Liver (tissue), 9 donors: ENCODE data around the gene BACH1. TPM values are rescaled to one million over a fixed set of nuclear protein-coding genes. Genes with fewer than 3 reads are reported as not detected.

Experiments
- DNase-seq: peaks from one replicate; pipeline ENCODE4 v3.0.0-alpha.2; 2017; ENCODE audit warnings: low spot score
- H3K27ac ChIP-seq, 2 donors: one replicate each; pipeline ENCODE4 v1.7.0; 2013; ENCODE audit warnings: inconsistent platforms in 2 of 2, low read length in 2 of 2, control low read depth in 1 of 2, low read depth in 1 of 2, mild to moderate bottlenecking in 1 of 2
- H3K27me3 ChIP-seq, 4 donors: one replicate each; pipeline versions ENCODE4 v1.6.1 to v1.7.0; 2013; ENCODE audit warnings: low read length in 3 of 4, inconsistent platforms in 1 of 4, mild to moderate bottlenecking in 1 of 4, moderate library complexity in 1 of 4; ENCODE audit not compliant: control insufficient read depth in 4 of 4, insufficient read depth in 4 of 4
- H3K36me3 ChIP-seq, 4 donors: one replicate each; pipeline versions ENCODE4 v1.6.1 to v1.7.0; 2013; ENCODE audit warnings: low read length in 3 of 4, mild to moderate bottlenecking in 3 of 4, low read depth in 1 of 4, moderate library complexity in 1 of 4; ENCODE audit not compliant: control insufficient read depth in 4 of 4, insufficient read depth in 3 of 4
- H3K4me1 ChIP-seq, 4 donors: one replicate each; pipeline versions ENCODE4 v1.6.1 to v1.7.0; 2013; ENCODE audit warnings: low read length in 3 of 4, mild to moderate bottlenecking in 3 of 4, moderate library complexity in 1 of 4; ENCODE audit not compliant: control insufficient read depth in 4 of 4, insufficient read depth in 4 of 4
- H3K4me3 ChIP-seq, 3 donors: one replicate each; pipeline versions ENCODE4 v1.6.1 to v1.7.0; 2013; ENCODE audit warnings: low read length in 3 of 3, control low read depth in 1 of 3, low read depth in 1 of 3, mild to moderate bottlenecking in 1 of 3
- H3K9ac ChIP-seq, 2 donors: one replicate each; pipeline ENCODE4 v1.7.0; 2013; ENCODE audit warnings: low read length in 2 of 2, mild to moderate bottlenecking in 2 of 2, moderate library complexity in 2 of 2, control low read depth in 1 of 2, low read depth in 1 of 2
- H3K9me3 ChIP-seq, 4 donors: one replicate each; pipeline versions ENCODE4 v1.6.1 to v1.7.0; 2013; ENCODE audit warnings: low read length in 3 of 4; ENCODE audit not compliant: control insufficient read depth in 4 of 4
- EGR1 ChIP-seq, 2 donors: IDR thresholded peaks; 2 replicates each; pipeline ENCODE4 v1.6.1; 2016 to 2018; ENCODE audit warnings: antibody characterized with exemption in 2 of 2, low read depth in 2 of 2
- FOXA1 ChIP-seq: IDR thresholded peaks from 2 replicates; pipeline ENCODE4 v1.6.1; 2016; ENCODE audit warnings: antibody characterized with exemption
- FOXA2 ChIP-seq: IDR thresholded peaks from 2 replicates; pipeline ENCODE4 v1.6.1; 2016; ENCODE audit warnings: antibody characterized with exemption
- GABPA ChIP-seq, 2 donors: IDR thresholded peaks in 1 of 2; conservative IDR thresholded peaks in 1 of 2; 2 replicates each; pipeline ENCODE4 v1.6.1; 2016; ENCODE audit warnings: antibody characterized with exemption in 2 of 2, mild to moderate bottlenecking in 1 of 2, moderate library complexity in 1 of 2
- HNF4A ChIP-seq, 2 donors: conservative IDR thresholded peaks; 2 replicates each; pipeline ENCODE4 v1.6.1; 2016; ENCODE audit warnings: antibody characterized with exemption in 2 of 2, mild to moderate bottlenecking in 2 of 2
- HNF4G ChIP-seq: IDR thresholded peaks from 2 replicates; pipeline ENCODE4 v1.6.1; 2016; ENCODE audit warnings: antibody characterized with exemption
- JUND ChIP-seq, 2 donors: IDR thresholded peaks; 2 replicates each; pipeline ENCODE4 v1.6.1; 2016; ENCODE audit warnings: antibody characterized with exemption in 2 of 2
- NR2F2 ChIP-seq: IDR thresholded peaks from 2 replicates; pipeline ENCODE4 v1.6.1; 2016; ENCODE audit warnings: antibody characterized with exemption
- RAD21 ChIP-seq, 2 donors: IDR thresholded peaks; 2 replicates each; pipeline ENCODE4 v1.6.1; 2016; ENCODE audit warnings: antibody characterized with exemption in 2 of 2, mild to moderate bottlenecking in 2 of 2
- RXRA ChIP-seq, 2 donors: IDR thresholded peaks; 2 replicates each; pipeline ENCODE4 v1.6.1; 2017 to 2018; ENCODE audit warnings: antibody characterized with exemption in 2 of 2, mild to moderate bottlenecking in 1 of 2
- SP1 ChIP-seq: IDR thresholded peaks from 2 replicates; pipeline ENCODE4 v1.6.1; 2018; ENCODE audit warnings: antibody characterized with exemption, mild to moderate bottlenecking
- TAF1 ChIP-seq: conservative IDR thresholded peaks from 2 replicates; pipeline ENCODE4 v1.6.1; 2016; ENCODE audit warnings: antibody characterized with exemption, mild to moderate bottlenecking
- YY1 ChIP-seq: IDR thresholded peaks from 2 replicates; pipeline ENCODE4 v1.6.1; 2016; ENCODE audit warnings: antibody characterized with exemption, mild to moderate bottlenecking
- WGBS: extraction: QIAGEN DNeasy Blood & Tissue Kit; methylation state at CpG from one replicate; pipeline ENCODE4 v1.1.7; 2013; 5-methylcytosine and 5-hydroxymethylcytosine counted together
- polyA plus RNA-seq, 2 donors: library from polyadenylated mRNA; stranded (reverse) in 1 of 2; unstranded in 1 of 2; fragments of 200-250 nt in 1 of 2; fragments of >200 nt in 1 of 2; fragmentation: Nextera tagmentation in 1 of 2; extraction: Ambion mirVana in 1 of 2; gene quantifications; one replicate each; pipeline versions ENCODE4 v1.2.1 to v1.2.3, GENCODE V29; 2013 to 2015
- total RNA-seq, 2 donors: library from RNA; depleted of rRNA; stranded (reverse); fragments of >200 nt; gene quantifications; one replicate each; pipeline ENCODE4 v1.2.3, GENCODE V29; 2014
- TF ChIP-seq, protein P1 (sequence below): IDR thresholded peaks from 2 replicates; pipeline ENCODE4 v1.6.1; 2016; ENCODE audit warnings: antibody characterized with exemption, mild to moderate bottlenecking
- TF ChIP-seq, protein P2 (sequence below): IDR thresholded peaks from 2 replicates; pipeline ENCODE4 v1.6.1; 2016; ENCODE audit warnings: antibody characterized with exemption
- TF ChIP-seq, protein P3 (sequence below): IDR thresholded peaks from 2 replicates; pipeline ENCODE4 v1.6.1; 2016; ENCODE audit warnings: antibody characterized with exemption
- TF ChIP-seq, protein P4 (sequence below): IDR thresholded peaks from 2 replicates; pipeline ENCODE4 v1.6.1; 2016; ENCODE audit warnings: antibody characterized with exemption
- donor health status: healthy.
- donor health status: healthy.
- donor health status: healthy.
- donor health status: healthy.
- donor health status: healthy.

BACH1 gene
- total and polyA plus RNA-seq, 4 donors, result 7.5 to 47.1 (median 19.9) TPM

DNA sequence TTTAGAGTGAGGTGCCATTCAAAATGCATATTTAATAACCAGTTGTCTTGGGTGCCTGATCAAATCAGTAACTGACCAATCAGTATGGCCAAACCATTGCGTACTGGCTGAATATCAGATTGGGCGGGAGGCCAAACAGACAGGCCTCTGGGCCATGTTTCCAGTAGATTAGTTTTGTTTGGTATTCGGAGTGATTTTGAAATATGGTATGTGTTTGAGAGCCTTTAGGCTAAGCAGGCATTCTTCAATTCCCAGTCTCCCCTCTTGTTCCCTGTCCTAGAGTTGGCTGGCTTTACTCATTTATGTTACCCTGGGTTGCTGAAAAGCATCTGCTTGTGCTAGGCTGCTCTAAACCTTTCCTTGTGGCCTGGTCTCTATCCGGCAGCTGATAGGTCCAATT, 80.1 kb downstream of the BACH1 start:
- 86% methylated on average over 4 of the region's 4 CpGs for WGBS
- Histone ChIP-seq H3K9ac (no peak overlapping the region), H3K4me3 (no peak overlapping the region), H3K9me3 (no peaks in the 10 kb centered on the region), H3K4me1 (no peaks in the 10 kb centered on the region), H3K27ac (no peak overlapping the region), H3K27me3 (no peaks in the 10 kb centered on the region), H3K36me3 (no peaks in the 10 kb centered on the region)
- TF ChIP-seq, protein P1, sequence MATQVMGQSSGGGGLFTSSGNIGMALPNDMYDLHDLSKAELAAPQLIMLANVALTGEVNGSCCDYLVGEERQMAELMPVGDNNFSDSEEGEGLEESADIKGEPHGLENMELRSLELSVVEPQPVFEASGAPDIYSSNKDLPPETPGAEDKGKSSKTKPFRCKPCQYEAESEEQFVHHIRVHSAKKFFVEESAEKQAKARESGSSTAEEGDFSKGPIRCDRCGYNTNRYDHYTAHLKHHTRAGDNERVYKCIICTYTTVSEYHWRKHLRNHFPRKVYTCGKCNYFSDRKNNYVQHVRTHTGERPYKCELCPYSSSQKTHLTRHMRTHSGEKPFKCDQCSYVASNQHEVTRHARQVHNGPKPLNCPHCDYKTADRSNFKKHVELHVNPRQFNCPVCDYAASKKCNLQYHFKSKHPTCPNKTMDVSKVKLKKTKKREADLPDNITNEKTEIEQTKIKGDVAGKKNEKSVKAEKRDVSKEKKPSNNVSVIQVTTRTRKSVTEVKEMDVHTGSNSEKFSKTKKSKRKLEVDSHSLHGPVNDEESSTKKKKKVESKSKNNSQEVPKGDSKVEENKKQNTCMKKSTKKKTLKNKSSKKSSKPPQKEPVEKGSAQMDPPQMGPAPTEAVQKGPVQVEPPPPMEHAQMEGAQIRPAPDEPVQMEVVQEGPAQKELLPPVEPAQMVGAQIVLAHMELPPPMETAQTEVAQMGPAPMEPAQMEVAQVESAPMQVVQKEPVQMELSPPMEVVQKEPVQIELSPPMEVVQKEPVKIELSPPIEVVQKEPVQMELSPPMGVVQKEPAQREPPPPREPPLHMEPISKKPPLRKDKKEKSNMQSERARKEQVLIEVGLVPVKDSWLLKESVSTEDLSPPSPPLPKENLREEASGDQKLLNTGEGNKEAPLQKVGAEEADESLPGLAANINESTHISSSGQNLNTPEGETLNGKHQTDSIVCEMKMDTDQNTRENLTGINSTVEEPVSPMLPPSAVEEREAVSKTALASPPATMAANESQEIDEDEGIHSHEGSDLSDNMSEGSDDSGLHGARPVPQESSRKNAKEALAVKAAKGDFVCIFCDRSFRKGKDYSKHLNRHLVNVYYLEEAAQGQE, result no peak
- TF ChIP-seq NR2F2 (no peak), RXRA (IDR thresholded peaks at IDR 0.05) (no peak), YY1 (no peak), JUND (IDR thresholded peaks at IDR 0.05) (no peak), RAD21 (IDR thresholded peaks at IDR 0.05) (no peak), FOXA1 (no peak), HNF4A (conservative IDR thresholded peaks at IDR 0.05) (no peak), GABPA (IDR thresholded peaks at IDR 0.05 in 1 of 2, conservative IDR thresholded peaks at IDR 0.05 in 1 of 2) (no peak), HNF4G (no peak), TAF1 (no peak)
- TF ChIP-seq, protein P2, sequence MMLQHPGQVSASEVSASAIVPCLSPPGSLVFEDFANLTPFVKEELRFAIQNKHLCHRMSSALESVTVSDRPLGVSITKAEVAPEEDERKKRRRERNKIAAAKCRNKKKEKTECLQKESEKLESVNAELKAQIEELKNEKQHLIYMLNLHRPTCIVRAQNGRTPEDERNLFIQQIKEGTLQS, result no peak
- TF ChIP-seq, protein P3, sequence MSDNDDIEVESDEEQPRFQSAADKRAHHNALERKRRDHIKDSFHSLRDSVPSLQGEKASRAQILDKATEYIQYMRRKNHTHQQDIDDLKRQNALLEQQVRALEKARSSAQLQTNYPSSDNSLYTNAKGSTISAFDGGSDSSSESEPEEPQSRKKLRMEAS, result no peak
- TF ChIP-seq, protein P4, sequence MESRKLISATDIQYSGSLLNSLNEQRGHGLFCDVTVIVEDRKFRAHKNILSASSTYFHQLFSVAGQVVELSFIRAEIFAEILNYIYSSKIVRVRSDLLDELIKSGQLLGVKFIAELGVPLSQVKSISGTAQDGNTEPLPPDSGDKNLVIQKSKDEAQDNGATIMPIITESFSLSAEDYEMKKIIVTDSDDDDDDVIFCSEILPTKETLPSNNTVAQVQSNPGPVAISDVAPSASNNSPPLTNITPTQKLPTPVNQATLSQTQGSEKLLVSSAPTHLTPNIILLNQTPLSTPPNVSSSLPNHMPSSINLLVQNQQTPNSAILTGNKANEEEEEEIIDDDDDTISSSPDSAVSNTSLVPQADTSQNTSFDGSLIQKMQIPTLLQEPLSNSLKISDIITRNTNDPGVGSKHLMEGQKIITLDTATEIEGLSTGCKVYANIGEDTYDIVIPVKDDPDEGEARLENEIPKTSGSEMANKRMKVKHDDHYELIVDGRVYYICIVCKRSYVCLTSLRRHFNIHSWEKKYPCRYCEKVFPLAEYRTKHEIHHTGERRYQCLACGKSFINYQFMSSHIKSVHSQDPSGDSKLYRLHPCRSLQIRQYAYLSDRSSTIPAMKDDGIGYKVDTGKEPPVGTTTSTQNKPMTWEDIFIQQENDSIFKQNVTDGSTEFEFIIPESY, result no peak
- no peak for DNase-seq

DNA sequence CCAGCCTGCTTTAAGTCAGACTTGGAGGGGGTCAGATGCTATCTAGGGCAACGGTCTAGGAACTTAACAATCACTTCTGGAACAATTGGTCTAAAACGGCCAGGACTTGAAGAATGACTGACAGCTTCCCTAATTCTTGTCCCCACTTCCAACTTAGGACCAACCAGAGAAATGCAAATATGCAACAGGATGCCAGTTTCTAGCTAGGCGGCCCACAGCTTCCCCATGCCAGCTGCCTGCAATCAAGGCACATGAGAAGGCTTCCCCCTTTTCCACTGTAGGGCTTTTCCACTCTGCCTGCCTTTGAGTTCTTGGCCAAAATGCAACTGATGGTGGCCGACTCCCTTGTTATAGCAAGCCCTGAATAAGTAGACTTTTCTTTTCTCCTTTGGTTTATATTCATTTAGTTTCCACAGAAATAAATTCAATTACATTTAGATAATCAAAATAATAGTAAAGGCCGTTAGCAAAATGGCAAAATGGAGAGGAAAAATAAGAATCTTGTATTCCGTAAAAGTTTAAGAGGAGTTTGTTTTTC, 80.9 kb downstream of the BACH1 start:
- Histone ChIP-seq H3K27me3 (no peaks in the 10 kb centered on the region), H3K9ac (no peak overlapping the region), H3K27ac (no peak overlapping the region), H3K9me3 (no peaks in the 10 kb centered on the region), H3K36me3 (no peaks in the 10 kb centered on the region), H3K4me1 (no peaks in the 10 kb centered on the region), H3K4me3 (no peak overlapping the region)
- no peak for DNase-seq
- WGBS, result 92% methylated on average over 6 of the region's 6 CpGs
- TF ChIP-seq, protein P4, result no peak
- TF ChIP-seq FOXA2 (no peak), SP1 (no peak), NR2F2 (no peak), YY1 (no peak), FOXA1 (no peak), RXRA (IDR thresholded peaks at IDR 0.05) (no peak), HNF4G (no peak), RAD21 (IDR thresholded peaks at IDR 0.05) (no peak), HNF4A (conservative IDR thresholded peaks at IDR 0.05) (no peak), GABPA (IDR thresholded peaks at IDR 0.05 in 1 of 2, conservative IDR thresholded peaks at IDR 0.05 in 1 of 2) (no peak), EGR1 (IDR thresholded peaks at IDR 0.05; ENCODE audit: low read depth in 2 of 2) (no peak), JUND (IDR thresholded peaks at IDR 0.05) (no peak), TAF1 (no peak)
- TF ChIP-seq, protein P1, result no peak
- TF ChIP-seq, protein P2, result no peak
- TF ChIP-seq, protein P3, result no peak
